ENCODE results near the gene AGAP3. TPM values are rescaled to one million over a fixed set of nuclear protein-coding genes. Genes with fewer than 3 reads are reported as not detected.

AGAP3 gene
- total RNA-seq, 2 donors from 2014 or later: 55.7 to 63.6 TPM

- DNase-seq (ENCODE audit: low spot score): peak; percentile 82
- intact Hi-C loops (cut with DNase I): no loop called here
Observed at GRCh38 chr7:151166629-151167196, 80.4 kb downstream of the AGAP3 start.

GRCh38 chr7:151167197-151167961, 81.1 kb downstream of the AGAP3 start, which contains the start of gene GBX1:
Gene GBX1, minus strand, starts transcription at chr7:151167694. Its CDS starts 146 bp downstream, at chr7:151167548.
- intact Hi-C loops (cut with DNase I): no loop called here
- peak; percentile 79 for DNase-seq (ENCODE audit: low spot score)

- DNase-seq (ENCODE audit: low spot score): peak; percentile 78
- intact Hi-C loops (cut with DNase I): loop anchor here in 1 of 2 donors (2.0 kb wide), 1 partner anchor 43 kb away; no protein-coding TSS in a partner anchor
Observed at GRCh38 chr7:151168003-151168786, 81.9 kb downstream of the AGAP3 start.

- intact Hi-C loops (cut with DNase I): loop anchor here in 1 of 2 donors (2.0 kb wide), 1 partner anchor 44 kb away; no protein-coding TSS in a partner anchor
- no peak for DNase-seq (ENCODE audit: low spot score)
Observed at GRCh38 chr7:151168787-151169162, 82.5 kb downstream of the AGAP3 start.

GRCh38 chr7:151172273-151173141, 86.2 kb downstream of the AGAP3 start:
- DNase-seq (ENCODE audit: low spot score): peak; percentile 95
- intact Hi-C loops (cut with DNase I): loop anchor here in 1 of 2 donors (5.0 kb wide), 1 partner anchor 45 kb away; no protein-coding TSS in a partner anchor

GRCh38 chr7:151173386-151174245, 87.3 kb downstream of the AGAP3 start:
- intact Hi-C loops (cut with DNase I): loop anchor here in 1 of 2 donors (5.0 kb wide), 1 partner anchor 46 kb away; no protein-coding TSS in a partner anchor
- peak; percentile 76 for DNase-seq (ENCODE audit: low spot score)

- intact Hi-C loops (cut with DNase I): loop anchor here in 1 of 2 donors (5.0 kb wide), 1 partner anchor 47 kb away; no protein-coding TSS in a partner anchor
- peak; percentile 84 for DNase-seq (ENCODE audit: low spot score)
Observed at GRCh38 chr7:151174246-151175046, 88.2 kb downstream of the AGAP3 start.

- DNase-seq (ENCODE audit: low spot score): peak; percentile 57
- intact Hi-C loops (cut with DNase I): no loop called here
Observed at GRCh38 chr7:151175047-151175792, 88.9 kb downstream of the AGAP3 start.

GRCh38 chr7:151175793-151176311, 89.6 kb downstream of the AGAP3 start:
- intact Hi-C loops (cut with DNase I): no loop called here
- DNase-seq (ENCODE audit: low spot score): peak; percentile 71

GRCh38 chr7:151176401-151176800, 90.1 kb downstream of the AGAP3 start:
- no peak for DNase-seq (ENCODE audit: low spot score)
- intact Hi-C loops (cut with DNase I): no loop called here

GRCh38 chr7:151177310-151177709, 91.0 kb downstream of the AGAP3 start:
- intact Hi-C loops (cut with DNase I): no loop called here
- DNase-seq (ENCODE audit: low spot score): peak; percentile 7

GRCh38 chr7:151178236-151178635, 92.0 kb downstream of the AGAP3 start:
- intact Hi-C loops (cut with DNase I): no loop called here
- DNase-seq (ENCODE audit: low spot score): peak; percentile 65

GRCh38 chr7:151178831-151179230, 92.6 kb downstream of the AGAP3 start:
- intact Hi-C loops (cut with DNase I): no loop called here
- DNase-seq (ENCODE audit: low spot score): peak; percentile 20

GRCh38 chr7:151179287-151179860, 93.1 kb downstream of the AGAP3 start:
- DNase-seq (ENCODE audit: low spot score): peak; percentile 57
- intact Hi-C loops (cut with DNase I): no loop called here

GRCh38 chr7:151179946-151180345, 93.7 kb downstream of the AGAP3 start:
- DNase-seq (ENCODE audit: low spot score): peak; percentile 22
- intact Hi-C loops (cut with DNase I): no loop called here

- peak; percentile 74 for DNase-seq (ENCODE audit: low spot score)
- intact Hi-C loops (cut with DNase I): no loop called here
Observed at GRCh38 chr7:151181011-151181431, 94.7 kb downstream of the AGAP3 start.
